GM21576 (cell line): ENCODE data around the gene KCNN2.
A peak's percentile ranks its signal among the peaks of the same experiment; 100 is the strongest.

Experiments
- ATAC-seq: cut with Tn5 transposase; IDR thresholded peaks from one replicate; pipeline ENCODE4 v1.9.1; 2021; ENCODE audit warnings: mild to moderate bottlenecking, moderate library complexity; ENCODE audit not compliant: unreplicated experiment

The KCNN2 gene

GRCh38 chr5:114362197-114362976 is 517 bp downstream of the KCNN2 start:
- ATAC-seq = peak; percentile 16

DNA sequence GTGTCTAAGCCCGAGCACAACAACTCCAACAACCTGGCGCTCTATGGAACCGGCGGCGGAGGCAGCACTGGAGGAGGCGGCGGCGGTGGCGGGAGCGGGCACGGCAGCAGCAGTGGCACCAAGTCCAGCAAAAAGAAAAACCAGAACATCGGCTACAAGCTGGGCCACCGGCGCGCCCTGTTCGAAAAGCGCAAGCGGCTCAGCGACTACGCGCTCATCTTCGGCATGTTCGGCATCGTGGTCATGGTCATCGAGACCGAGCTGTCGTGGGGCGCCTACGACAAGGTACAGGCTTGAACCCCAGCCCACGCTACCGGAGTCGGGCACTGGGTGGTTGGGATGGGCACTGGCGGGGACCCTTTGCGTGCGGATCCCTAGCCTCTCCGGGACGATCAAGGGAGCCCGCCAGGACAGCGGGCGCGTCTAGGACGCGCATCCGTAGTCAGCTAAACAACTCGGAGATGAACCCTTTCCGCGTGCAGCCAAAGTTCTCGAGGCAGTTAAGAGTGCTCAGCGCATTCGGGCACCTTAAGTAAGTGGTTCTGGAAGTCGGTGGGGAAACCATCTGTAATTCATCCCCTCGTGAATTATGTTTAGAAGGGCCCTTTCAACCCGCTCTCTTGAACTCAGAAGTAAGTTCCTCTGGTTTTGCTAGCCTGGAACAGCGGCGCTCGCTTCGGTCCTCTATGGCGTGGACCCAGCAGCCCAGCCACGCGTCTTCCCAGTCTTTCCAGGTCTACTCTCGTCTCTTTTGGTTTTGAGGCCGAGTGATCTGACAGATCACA is 1.3 kb downstream of the KCNN2 start:
- ATAC-seq = no peak

- no peak for ATAC-seq
These were observed 2.0 kb downstream of the KCNN2 start for GRCh38 chr5:114363837-114364236.

DNA sequence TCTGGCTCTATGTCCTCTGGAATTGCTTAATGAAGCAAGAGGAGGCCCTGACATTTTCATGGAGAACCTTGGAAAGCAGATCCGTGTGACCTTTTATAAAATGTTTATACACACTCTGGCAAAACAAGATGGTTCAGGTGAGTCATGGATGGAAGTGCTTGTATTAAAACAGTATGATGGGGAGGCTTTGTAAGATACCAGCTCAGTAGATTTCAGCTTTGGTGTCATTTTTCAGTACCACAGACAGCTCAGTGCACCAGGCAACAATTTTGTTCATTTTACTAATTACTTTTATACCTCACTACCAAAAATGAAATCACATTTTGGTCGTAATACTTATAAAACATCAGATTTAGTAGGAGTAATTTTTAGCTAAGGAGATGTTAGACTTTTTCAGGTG is 5.2 kb downstream of the KCNN2 start:
- ATAC-seq = no peak

DNA sequence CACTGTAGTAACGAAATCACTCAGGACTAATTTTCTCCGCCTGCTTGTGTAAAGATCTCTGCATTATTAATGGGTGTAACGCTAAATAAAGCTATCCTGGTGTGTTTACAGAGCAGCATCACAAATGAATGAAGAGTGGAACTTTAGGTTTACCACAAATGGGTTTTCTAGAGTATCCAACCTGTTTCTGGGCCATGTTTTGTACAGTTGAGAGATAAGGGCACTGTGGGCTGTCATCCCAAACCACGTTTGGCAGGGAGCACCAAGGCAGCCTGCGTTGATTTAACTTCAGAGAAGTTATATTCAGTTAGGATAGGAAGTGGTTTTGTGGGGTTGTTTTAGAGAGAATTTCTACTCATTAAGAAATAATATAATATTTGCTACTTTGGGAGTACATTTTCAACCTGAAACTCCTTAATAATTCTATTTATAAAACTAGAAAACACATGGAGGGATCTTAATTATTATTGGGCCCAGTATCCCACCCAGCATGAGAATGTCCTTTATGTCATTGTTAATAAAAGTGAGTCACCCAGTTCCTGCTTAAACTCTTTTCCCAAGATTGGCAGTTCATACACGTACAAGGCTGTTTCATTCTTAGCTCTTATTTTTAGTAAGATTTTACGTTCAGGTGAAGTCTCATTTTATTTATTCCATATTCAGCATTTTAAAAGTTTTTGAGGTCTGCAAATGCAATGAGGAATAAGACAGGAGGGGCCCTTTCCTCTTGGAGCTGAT is 8.0 kb downstream of the KCNN2 start:
- ATAC-seq = no peak

DNA sequence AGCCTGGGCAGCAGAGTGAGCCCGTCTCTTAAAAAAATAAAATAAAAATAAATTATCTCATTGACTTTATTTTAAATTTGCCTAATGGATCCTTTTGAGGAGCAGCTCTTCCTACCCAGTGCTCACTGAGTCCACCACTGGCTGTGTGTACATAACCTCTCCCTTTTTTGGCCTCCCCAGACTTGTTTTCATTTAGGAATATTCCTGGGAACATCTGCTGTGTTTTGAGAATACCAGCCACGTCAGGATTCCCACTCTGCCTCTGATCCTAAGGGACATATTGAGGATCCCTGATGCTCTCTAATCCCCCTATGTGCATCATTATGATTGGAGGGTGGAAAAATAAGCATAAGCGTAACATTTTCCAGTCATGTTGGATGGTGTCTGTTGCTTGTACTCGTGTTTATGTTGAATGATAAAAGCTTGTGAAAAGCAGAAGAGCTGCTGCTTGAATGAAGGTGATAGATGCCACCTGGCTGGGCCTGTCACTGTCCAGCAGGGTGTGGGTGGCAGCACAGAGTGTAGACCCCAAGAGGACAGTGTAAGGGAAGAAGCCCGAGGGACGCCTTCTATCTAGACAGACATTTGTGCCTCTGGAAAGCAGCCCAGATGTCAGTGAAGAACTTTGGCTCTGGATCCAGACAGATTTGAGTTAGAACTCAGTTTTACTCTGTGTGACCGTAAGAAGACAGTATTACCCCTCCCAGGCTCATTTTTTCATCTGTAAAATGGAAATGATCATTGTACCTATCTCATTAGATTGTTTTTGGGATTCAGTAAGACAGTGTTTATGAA is 15.4 kb downstream of the KCNN2 start:
- no peak for ATAC-seq

DNA sequence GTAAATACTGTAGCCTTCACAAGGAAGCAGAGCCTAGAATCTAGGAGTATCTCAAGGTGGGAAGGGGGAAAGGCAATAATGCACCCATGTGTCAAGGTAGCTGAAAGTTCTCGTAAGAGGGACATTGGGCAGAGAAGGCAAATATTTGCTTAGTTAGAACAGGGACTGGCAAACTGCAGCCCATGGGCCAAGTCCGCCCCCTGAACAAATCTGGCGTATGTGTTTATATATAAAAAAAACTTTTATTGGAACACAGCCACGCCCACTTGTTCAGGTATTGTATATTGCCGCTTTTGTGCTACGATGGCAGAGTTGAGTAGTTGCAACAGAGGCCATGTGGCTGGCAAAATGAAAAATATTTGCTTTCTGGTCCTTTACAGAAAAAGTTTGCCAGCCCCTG is 16.1 kb downstream of the KCNN2 start:
- no peak for ATAC-seq

DNA sequence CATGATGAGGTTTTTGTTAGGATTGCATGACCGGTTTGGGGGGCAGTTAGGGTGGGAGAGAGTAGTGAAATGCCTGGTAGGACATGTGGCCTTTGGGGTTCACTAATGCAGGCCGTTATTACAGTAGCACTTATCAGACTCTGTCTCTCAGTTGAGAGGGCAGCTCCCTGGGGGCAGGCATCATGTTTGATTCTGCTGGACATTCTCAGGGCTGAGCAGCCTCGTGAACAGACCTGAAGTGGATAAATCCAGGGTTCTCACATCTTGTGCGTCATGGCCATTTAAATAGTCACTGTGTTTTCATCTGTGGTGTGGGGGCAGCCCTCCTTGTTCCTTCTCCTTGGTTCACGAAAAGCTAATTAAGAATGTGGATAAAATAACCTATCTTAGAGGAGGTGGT is 18.9 kb downstream of the KCNN2 start:
- no peak for ATAC-seq

- ATAC-seq = no peak
These were observed 25.6 kb downstream of the KCNN2 start for GRCh38 chr5:114387433-114387832.

DNA sequence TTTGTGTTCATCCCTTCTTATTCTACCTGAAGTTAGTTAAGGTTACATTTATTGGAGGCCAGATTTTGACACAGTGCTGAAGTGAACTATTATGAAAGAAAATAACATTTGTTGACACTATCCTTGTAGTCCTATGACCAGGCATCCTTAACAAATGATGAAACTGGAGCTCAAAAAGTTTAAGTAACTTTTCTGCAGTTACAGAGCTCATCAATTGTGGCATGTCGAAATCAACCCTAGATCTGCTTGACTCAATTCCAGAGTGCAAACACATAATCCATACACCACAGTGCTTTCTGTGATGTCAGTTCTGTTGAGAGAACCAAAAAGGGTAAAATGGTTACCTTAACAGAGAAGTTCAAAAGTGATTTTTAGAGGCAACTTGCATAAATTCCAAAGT is 28.6 kb downstream of the KCNN2 start:
- ATAC-seq = no peak

DNA sequence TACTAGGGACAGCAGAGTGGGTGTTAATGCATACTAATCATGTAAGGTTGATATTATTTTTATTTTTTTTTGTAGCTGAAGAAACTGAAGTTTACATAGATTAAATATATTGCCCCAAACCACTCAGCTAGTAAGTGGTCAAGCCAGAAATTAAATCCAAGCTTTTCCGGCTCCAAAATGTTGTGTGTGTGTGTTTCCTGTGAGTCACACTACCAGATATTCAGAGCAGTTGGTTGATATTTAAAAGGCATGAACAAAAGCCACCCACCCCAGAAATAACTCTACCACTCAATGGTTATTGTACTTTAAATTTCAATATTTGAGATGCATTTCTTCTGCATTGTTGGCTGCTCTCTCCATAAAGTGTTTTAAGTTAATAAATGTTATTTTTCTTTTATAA is 29.5 kb downstream of the KCNN2 start:
- no peak for ATAC-seq

GRCh38 chr5:114393159-114393558 is 31.3 kb downstream of the KCNN2 start:
- no peak for ATAC-seq

GRCh38 chr5:114402206-114402605 is 40.3 kb downstream of the KCNN2 start:
- ATAC-seq = no peak

GRCh38 chr5:114407783-114408182 is 45.9 kb downstream of the KCNN2 start:
- ATAC-seq = no peak

DNA sequence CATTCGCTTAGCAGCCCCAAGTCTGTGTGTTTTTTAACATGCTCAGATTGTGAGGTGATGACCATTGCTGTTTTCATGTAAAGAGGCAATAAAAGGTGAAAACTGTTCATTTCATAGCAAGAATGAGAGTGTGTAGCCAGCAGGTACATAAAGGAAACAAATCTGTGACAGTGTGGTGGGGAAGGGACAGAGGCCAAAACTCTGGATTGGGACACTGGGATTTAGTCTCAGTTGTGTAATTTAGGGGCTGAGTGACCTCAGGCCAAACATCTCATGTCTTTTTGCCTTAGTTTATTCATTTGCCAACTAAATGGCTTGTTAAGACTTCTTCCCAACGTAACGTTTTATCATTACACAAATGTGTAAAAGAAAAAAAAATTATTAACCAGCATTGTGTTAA is 47.0 kb downstream of the KCNN2 start:
- ATAC-seq = no peak

- ATAC-seq = no peak
These were observed 49.6 kb downstream of the KCNN2 start for GRCh38 chr5:114411380-114411931.

DNA sequence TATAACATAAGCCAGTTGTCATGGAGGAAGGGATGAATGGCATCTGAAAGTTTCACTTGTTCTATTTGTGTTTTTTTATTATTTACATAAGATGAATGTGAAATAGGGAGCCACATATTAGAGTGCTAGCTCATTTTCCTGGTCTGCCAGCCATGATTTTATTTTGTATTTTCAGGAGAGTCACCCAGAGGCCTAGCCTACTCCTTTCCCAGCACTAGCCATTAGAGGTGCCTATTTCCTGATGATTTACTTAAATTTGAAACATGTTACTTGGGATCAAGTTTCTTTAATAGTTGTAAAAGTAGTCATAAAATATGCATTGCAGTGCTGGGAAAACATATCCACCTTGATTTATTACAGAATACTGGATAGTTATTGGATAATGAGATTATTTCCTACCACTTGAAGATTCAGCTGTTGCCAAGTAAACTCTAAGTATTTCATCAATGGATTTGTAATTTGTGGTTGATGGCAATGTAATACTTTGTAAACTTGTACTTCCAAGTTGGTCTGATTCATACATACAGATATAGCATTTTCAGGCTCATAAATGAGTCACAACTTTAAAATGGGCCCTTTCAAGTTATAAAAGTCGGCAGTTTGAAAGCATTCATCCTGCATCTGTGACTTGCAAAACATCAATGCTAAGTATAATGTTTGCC is 50.8 kb downstream of the KCNN2 start:
- ATAC-seq = no peak

- no peak for ATAC-seq
These were observed 53.9 kb downstream of the KCNN2 start for GRCh38 chr5:114415760-114416159.

GRCh38 chr5:114416254-114416653 is 54.4 kb downstream of the KCNN2 start:
- ATAC-seq = no peak

DNA sequence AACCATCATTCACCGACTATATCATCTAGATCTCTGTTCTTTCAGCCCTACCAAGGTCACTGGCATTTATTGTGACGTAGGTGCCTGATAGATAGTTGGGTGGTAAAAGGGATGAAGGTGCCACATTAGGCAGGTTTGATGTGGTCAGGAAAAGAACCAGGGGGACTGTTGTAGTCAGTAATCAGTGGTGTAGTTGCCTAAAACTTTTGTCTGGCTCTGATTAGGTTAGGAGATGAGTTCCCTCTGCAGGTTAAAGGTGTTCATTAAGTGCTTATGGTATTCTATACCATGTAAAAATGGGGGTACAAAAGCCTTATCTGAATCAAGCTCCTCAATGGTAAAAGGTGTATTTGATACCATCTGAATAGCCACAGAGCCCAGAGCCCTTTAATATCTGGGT is 55.6 kb downstream of the KCNN2 start:
- no peak for ATAC-seq
